GM18858 (cell line): ENCODE measurements around the gene PI4K2B.
A peak's percentile ranks its signal among the peaks of the same experiment; 100 is the strongest.
"Not testable (repeated sequence)": the region's sequence is repeated elsewhere in the genome, so short reads cannot be mapped to it uniquely, and the experiment has no call there.

Experiments
- ATAC-seq: cut with Tn5 transposase; IDR thresholded peaks from one replicate; pipeline ENCODE4 v1.9.1; 2021; ENCODE audit not compliant: unreplicated experiment

The PI4K2B gene

DNA sequence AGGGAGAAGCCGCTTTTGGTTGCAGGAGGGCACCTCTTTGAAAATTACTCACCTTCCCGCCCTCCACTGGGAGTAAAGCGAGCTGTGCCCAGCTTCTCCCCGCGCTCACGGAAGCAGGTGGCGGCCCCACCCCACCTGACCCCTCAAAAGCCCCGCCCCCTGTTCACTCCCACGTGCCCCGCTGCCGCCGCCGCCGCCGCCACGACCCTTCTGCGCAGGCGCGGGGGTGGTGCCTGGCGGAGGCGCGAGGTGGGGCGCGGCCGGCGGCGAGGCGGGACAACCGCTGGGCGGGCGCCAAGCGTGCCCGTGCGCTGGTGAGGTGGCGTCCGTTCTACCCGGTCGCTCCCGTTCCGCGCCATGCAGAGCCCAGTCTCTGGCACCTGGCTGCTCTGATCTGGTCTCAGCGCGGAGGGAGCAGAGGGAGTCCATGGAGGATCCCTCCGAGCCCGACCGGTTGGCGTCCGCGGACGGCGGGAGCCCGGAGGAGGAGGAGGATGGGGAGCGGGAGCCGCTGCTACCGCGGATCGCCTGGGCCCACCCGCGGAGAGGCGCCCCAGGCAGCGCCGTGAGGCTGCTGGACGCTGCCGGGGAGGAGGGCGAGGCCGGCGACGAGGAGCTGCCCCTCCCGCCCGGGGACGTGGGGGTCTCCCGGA lies at the start of gene PI4K2B:
Gene PI4K2B (plus strand): TSS at position 297 of the 653 bp plus-strand sequence. CDS start 131 bp downstream, at position 428.
- peak; percentile 45 for ATAC-seq

DNA sequence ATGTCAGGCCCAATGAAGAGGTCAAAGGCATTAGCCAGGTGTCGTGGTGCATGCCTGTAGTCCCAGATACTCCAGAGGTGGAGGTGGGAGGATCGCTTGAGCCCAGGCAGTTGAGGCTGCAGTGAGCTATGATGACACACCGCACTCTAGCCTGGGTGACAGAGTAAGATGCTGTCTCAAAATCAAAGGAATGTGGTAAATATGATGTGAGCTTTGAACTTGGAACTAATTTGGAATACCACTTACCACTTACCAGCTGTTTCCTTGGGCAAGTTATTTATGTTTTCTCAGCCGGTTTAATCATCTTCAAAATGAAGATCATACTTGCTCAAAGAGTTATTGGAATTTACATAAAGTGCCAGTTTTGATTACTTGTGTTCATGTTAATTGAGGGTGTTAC lies 49.8 kb upstream of the PI4K2B start:
- no peak for ATAC-seq

GRCh38 chr4:25190407-25190806 lies 43.4 kb upstream of the PI4K2B start:
- no peak for ATAC-seq

DNA sequence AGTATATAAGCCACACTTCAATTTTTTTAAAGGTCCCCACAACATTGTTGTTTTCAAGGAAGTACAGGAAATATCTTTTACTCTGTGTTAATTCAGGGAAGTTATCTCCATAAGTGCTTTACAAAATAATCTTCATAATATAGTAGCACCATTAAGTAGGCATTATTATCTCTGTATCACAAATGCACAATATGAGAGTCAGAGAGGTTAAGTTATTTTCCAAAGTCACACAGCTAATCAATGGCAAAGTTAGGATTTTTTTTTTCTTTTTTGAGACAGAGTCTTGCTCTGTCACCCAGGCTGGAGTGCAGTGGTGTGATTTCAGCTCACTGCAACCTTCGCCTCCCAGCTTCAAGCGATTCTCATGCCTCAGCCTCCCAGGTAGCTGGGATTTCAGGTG lies 35.1 kb upstream of the PI4K2B start:
- ATAC-seq: no peak

GRCh38 chr4:25207997-25208396 lies 25.8 kb upstream of the PI4K2B start:
- ATAC-seq: no peak

GRCh38 chr4:25209702-25210101 lies 24.1 kb upstream of the PI4K2B start:
- no peak for ATAC-seq

DNA sequence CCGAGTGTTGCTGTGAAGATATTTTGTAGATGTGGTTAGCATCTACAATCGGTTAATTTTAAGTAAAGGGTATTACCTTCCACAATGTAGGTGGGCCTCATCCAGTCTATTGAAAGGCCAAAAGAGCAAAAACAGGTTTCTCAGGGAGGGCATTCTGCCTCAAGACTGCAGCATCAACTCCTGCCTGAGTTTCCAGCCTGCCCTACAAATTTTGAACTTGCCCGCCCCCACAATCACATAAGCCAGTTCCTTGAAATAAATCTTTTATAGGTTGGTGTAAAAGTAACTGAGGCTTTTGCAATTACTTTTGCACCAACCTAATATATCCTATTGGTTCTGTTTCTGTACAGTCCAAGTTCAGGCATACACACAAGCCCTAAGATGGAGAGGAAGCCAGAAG lies 22.1 kb upstream of the PI4K2B start:
- ATAC-seq: no peak

- no peak for ATAC-seq
Observed at GRCh38 chr4:25212822-25213221, 21.0 kb upstream of the PI4K2B start.

DNA sequence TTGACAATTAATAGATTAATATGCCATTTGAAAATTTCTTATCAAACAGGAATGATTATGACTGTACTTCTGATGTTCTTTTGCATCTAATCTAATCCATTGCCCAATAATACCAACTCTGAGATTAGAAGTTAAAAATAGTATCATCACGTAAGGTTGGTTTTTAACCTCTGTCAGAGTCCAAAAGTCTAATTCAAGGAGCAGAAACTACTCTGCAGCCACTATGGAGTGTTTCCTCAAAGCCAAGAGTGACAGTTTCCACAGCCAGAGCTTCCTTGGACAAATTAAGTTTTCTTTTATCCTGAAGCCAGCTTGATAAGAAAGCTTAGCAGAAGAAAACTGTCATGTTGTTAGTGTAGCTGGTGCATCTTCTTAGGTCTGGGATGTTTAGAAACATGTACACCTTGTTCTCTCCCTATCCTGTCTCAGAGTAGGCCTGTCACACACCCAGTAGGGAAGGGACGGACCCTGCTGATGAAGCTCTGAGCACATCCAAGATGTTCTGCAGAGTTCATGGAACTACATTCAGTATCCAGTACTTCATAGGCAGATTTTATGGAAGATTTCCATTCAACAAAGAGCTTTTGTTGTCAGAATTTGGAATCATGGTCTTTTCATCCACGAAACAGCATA lies 20.4 kb upstream of the PI4K2B start:
- ATAC-seq: no peak

GRCh38 chr4:25214750-25215149 lies 19.1 kb upstream of the PI4K2B start:
- ATAC-seq: not testable (repeated sequence)

- no peak for ATAC-seq
Observed at GRCh38 chr4:25215511-25215910, 18.3 kb upstream of the PI4K2B start.

GRCh38 chr4:25221377-25221776 lies 12.5 kb upstream of the PI4K2B start:
- no peak for ATAC-seq

- ATAC-seq: no peak
Observed at GRCh38 chr4:25223802-25224375, 9.9 kb upstream of the PI4K2B start.

DNA sequence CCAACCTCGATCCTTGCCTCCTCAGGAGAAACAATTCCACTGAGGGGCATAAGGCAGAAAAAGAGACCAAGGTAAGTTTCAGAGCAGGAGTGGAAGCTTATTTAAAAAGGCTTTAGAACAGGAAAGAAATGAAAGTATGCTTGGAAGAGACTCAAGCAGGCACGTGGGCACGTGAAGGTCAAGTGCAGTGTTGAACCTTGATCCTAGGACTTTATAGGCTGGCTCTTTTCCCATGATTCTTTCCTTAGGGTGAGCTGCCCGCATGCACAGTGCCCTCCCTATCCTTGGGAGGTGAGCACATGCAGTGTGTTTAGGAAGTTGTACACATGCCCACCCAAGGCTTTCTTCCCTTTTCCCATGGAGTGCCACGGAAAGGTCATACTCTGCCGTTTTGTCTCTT lies 4.0 kb upstream of the PI4K2B start:
- no peak for ATAC-seq

DNA sequence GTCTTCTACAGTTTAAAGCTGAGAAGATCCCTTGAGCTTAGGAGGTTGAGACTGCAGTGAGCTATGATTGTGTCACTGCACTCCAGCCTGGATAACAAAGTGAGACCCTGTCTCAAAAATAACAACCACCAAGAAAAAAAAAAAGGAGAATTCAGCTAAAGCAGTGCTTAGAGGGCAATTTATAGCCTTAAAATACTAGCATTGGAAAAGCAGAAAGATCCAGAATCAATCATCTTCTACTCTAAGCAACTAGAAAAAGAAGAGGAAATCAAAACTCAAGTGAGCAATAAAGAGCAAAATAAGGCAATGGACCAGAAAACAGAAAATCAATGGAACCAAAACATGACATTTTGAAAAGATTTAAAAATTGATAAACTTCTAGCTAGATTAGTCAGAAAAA lies 639 bp upstream of the PI4K2B start:
- ATAC-seq: no peak

- ATAC-seq: peak; percentile 67
Observed at GRCh38 chr4:25234390-25235370, 847 bp downstream of the PI4K2B start.

DNA sequence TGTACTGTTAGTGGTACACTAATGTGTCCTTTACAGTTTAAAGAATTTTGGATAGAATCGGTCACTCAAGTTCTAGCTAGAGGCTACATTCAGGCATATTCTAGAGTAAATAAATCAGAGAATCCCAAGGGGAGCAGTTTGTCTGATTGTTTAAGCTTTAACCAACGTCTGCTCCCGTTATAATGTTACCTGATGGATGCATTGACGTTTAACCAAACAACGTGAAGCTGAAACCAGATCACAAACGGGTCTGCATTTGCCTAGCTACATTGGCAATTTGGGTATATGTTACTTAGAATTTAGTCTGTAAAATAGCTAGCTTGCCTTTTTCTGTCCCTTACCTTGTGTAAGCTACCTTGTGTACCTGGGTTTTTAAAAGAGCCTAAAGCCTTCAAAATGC lies 1.6 kb downstream of the PI4K2B start:
- no peak for ATAC-seq

DNA sequence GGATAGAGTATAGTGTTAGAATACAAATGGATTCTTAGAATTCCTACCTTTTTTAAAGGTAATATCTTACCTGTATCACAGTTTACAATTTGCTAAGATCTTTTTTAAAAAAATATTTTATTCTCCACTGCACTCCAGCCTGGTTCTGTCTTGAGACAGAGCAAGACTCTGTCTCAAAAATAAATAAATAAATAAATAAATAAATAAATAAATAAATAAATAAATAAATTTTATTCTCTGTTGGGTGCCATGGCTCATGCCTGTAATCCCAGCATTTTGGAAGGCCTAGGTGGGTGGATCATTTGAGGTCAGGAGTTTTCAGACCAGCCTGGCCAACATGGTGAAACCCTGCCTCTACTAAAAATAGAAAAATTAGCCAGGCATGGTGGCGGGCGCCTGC lies 2.2 kb downstream of the PI4K2B start:
- ATAC-seq: not testable (repeated sequence)

- ATAC-seq: no peak
Observed at GRCh38 chr4:25236971-25237370, 3.1 kb downstream of the PI4K2B start.

GRCh38 chr4:25238052-25238451 lies 4.2 kb downstream of the PI4K2B start:
- no peak for ATAC-seq

DNA sequence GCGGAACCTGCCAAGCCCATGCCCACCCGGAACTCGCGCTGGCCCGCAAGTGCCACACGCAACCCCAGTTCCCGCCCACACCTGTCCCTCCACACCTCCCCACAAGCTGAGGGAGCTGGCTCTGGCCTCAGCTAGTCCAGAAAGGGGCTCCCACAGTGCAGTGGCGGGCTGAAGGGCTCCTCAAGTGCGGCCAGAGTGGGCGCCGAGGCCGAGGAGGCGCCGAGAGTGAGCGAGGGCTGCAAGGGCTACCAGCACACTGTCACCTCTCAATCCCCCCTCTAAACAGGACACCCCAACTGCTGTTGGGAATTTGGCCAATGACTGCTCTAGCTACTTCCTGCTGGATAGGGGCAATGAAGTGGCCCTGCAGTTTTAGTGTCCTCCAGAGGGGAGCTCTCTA lies 5.7 kb downstream of the PI4K2B start:
- ATAC-seq: not testable (repeated sequence)
